H1 (cell line): Measurements from ENCODE around the gene ZBTB40. TPM values are rescaled to one million over a fixed set of nuclear protein-coding genes. Genes with fewer than 3 reads are reported as not detected.

ENCODE experiments used
- ASH2L ChIP-seq: fragments of 200-600, 300-600 bp; sonication (generic); IDR thresholded peaks from one replicate; pipeline ENCODE4 v1.7.1; 2017; ENCODE audit warnings: low read length
- CBX5 ChIP-seq: fragments of 300-800, 300-1000 bp; sonication (generic); IDR thresholded peaks from 2 replicates; pipeline ENCODE4 v1.7.1; 2016; ENCODE audit warnings: antibody characterized with exemption, low read length, low read depth
- CEBPB ChIP-seq: IDR thresholded peaks from 2 replicates; pipeline ENCODE4 v1.6.1; 2012; ENCODE audit warnings: low read depth, low read length
- GABPA ChIP-seq: IDR thresholded peaks from 2 replicates; pipeline ENCODE4 v1.6.1; 2011; ENCODE audit warnings: mild to moderate bottlenecking, low read length, moderate library complexity, borderline replicate concordance; ENCODE audit not compliant: insufficient read depth
- GTF2F1 ChIP-seq: IDR thresholded peaks from 2 replicates; pipeline ENCODE4 v1.6.1; 2012; ENCODE audit warnings: low read depth, low read length, improper control_type of control experiment, borderline replicate concordance
- HDAC2 ChIP-seq, 2 experiments: fragments of 300-600 bp in 1 of 2; sonication (generic) in 1 of 2; IDR thresholded peaks; 2 replicates each; pipeline ENCODE4 v1.6.1; 2011 to 2012; ENCODE audit warnings: low read depth in 2 of 2, low read length in 2 of 2, mild to moderate bottlenecking in 2 of 2, moderate library complexity in 2 of 2, borderline replicate concordance in 1 of 2, inconsistent platforms in 1 of 2
- SIN3A ChIP-seq, 2 experiments: IDR thresholded peaks in 1 of 2; conservative IDR thresholded peaks in 1 of 2; 2 replicates each; pipeline ENCODE4 v1.6.1; 2011 to 2012; ENCODE audit warnings: low read length in 2 of 2, improper control_type of control experiment in 1 of 2, low read depth in 1 of 2, mild to moderate bottlenecking in 1 of 2
- YY1 ChIP-seq: IDR thresholded peaks from 2 replicates; pipeline ENCODE4 v1.6.1; 2011; ENCODE audit warnings: low read depth, mild to moderate bottlenecking, low read length
- ZNF274 ChIP-seq: IDR thresholded peaks from 2 replicates; pipeline ENCODE4 v1.7.0; 2012; ENCODE audit warnings: low read length, borderline replicate concordance; ENCODE audit errors: extremely low read depth
- polyA plus RNA-seq, 7 experiments: library from polyadenylated mRNA; depleted of rRNA in 3 of 7; stranded (reverse) in 5 of 7; unstranded in 2 of 7; fragments of >200 nt in 5 of 7; fragments of 200-250 nt in 2 of 7; gene quantifications; 1 replicate in 5 of 7; 2 replicates in 1 of 7; 4 replicates in 1 of 7; pipeline versions ENCODE4 v1.2.1 to v1.2.3, GENCODE V29; 2011 to 2013; ENCODE audit warnings: missing spikeins in 2 of 7, mixed read lengths in 2 of 7
- total RNA-seq: library from RNA; stranded (reverse); fragmentation: NEBNext Ultra II Directional; extraction: Animal tissue kit (Norgen Biotek cat#: 25700); gene quantifications from 2 replicates; pipeline ENCODE4 v1.2.1, GENCODE V29; 2021
- TF ChIP-seq, protein P1 (sequence below): fragments of 300-600 bp; sonication (generic); IDR thresholded peaks from 2 replicates; pipeline ENCODE4 v1.7.1; 2012; ENCODE audit warnings: low read length, moderate library complexity, mild to moderate bottlenecking, inconsistent platforms; ENCODE audit not compliant: insufficient replicate concordance

Gene ZBTB40
- total and polyA plus RNA-seq, 2 of the 8 experiments (the other 6 are each of a cell fraction or from before 2014, with no cell fraction given), result 3.1 to 19.3 TPM

DNA sequence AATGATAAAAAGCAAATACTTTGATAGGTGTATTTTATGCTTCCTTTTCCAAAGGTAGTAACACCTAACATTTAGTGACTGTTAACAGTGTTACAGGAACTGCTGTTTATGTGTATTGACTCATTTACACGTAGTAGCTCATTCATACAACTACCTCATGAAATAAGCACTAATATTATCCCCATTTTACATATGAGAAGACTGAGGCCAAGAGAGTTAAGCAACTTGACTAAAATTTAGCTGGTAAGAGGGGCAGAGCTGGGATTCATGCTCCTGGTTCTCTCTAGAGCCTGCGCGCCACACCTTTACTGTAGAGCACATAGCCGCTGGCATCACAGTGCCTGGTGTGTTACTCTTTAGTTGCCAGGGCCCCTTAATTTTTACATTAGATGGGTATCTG lies 11.3 kb downstream of the ZBTB40 start (continued):
- TF ChIP-seq, protein P1, sequence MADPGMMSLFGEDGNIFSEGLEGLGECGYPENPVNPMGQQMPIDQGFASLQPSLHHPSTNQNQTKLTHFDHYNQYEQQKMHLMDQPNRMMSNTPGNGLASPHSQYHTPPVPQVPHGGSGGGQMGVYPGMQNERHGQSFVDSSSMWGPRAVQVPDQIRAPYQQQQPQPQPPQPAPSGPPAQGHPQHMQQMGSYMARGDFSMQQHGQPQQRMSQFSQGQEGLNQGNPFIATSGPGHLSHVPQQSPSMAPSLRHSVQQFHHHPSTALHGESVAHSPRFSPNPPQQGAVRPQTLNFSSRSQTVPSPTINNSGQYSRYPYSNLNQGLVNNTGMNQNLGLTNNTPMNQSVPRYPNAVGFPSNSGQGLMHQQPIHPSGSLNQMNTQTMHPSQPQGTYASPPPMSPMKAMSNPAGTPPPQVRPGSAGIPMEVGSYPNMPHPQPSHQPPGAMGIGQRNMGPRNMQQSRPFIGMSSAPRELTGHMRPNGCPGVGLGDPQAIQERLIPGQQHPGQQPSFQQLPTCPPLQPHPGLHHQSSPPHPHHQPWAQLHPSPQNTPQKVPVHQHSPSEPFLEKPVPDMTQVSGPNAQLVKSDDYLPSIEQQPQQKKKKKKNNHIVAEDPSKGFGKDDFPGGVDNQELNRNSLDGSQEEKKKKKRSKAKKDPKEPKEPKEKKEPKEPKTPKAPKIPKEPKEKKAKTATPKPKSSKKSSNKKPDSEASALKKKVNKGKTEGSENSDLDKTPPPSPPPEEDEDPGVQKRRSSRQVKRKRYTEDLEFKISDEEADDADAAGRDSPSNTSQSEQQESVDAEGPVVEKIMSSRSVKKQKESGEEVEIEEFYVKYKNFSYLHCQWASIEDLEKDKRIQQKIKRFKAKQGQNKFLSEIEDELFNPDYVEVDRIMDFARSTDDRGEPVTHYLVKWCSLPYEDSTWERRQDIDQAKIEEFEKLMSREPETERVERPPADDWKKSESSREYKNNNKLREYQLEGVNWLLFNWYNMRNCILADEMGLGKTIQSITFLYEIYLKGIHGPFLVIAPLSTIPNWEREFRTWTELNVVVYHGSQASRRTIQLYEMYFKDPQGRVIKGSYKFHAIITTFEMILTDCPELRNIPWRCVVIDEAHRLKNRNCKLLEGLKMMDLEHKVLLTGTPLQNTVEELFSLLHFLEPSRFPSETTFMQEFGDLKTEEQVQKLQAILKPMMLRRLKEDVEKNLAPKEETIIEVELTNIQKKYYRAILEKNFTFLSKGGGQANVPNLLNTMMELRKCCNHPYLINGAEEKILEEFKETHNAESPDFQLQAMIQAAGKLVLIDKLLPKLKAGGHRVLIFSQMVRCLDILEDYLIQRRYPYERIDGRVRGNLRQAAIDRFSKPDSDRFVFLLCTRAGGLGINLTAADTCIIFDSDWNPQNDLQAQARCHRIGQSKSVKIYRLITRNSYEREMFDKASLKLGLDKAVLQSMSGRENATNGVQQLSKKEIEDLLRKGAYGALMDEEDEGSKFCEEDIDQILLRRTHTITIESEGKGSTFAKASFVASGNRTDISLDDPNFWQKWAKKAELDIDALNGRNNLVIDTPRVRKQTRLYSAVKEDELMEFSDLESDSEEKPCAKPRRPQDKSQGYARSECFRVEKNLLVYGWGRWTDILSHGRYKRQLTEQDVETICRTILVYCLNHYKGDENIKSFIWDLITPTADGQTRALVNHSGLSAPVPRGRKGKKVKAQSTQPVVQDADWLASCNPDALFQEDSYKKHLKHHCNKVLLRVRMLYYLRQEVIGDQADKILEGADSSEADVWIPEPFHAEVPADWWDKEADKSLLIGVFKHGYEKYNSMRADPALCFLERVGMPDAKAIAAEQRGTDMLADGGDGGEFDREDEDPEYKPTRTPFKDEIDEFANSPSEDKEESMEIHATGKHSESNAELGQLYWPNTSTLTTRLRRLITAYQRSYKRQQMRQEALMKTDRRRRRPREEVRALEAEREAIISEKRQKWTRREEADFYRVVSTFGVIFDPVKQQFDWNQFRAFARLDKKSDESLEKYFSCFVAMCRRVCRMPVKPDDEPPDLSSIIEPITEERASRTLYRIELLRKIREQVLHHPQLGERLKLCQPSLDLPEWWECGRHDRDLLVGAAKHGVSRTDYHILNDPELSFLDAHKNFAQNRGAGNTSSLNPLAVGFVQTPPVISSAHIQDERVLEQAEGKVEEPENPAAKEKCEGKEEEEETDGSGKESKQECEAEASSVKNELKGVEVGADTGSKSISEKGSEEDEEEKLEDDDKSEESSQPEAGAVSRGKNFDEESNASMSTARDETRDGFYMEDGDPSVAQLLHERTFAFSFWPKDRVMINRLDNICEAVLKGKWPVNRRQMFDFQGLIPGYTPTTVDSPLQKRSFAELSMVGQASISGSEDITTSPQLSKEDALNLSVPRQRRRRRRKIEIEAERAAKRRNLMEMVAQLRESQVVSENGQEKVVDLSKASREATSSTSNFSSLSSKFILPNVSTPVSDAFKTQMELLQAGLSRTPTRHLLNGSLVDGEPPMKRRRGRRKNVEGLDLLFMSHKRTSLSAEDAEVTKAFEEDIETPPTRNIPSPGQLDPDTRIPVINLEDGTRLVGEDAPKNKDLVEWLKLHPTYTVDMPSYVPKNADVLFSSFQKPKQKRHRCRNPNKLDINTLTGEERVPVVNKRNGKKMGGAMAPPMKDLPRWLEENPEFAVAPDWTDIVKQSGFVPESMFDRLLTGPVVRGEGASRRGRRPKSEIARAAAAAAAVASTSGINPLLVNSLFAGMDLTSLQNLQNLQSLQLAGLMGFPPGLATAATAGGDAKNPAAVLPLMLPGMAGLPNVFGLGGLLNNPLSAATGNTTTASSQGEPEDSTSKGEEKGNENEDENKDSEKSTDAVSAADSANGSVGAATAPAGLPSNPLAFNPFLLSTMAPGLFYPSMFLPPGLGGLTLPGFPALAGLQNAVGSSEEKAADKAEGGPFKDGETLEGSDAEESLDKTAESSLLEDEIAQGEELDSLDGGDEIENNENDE, result no peak
- no peak for TF ChIP-seq GABPA
- TF ChIP-seq CEBPB, result no peak
- no peak for TF ChIP-seq CBX5
- no peak for TF ChIP-seq GTF2F1
- no peak for TF ChIP-seq HDAC2 (IDR thresholded peaks at IDR 0.05; ENCODE audit: borderline replicate concordance in 1 of 2, low read depth in 2 of 2, low read length in 2 of 2)
- no peak for TF ChIP-seq SIN3A (conservative IDR thresholded peaks at IDR 0.05 in 1 of 2, IDR thresholded peaks at IDR 0.05 in 1 of 2; ENCODE audit: low read depth in 1 of 2, low read length in 2 of 2)
- TF ChIP-seq ASH2L, result no peak
- no peak for TF ChIP-seq ZNF274
- TF ChIP-seq YY1, result no peak
